Nephron (organoid): ENCODE results near the gene WHRN.

Source experiments
- H3K27ac Mint-ChIP-seq, 3 experiments: 2 replicates each; pipeline ENCODE4 v1.8.0; 2020; ENCODE audit warnings: mixed read lengths in 3 of 3, mild to moderate bottlenecking in 2 of 3, moderate library complexity in 1 of 3
- H3K27me3 Mint-ChIP-seq: 2 replicates; pipeline ENCODE4 v1.8.0; 2021; ENCODE audit warnings: low read depth, mild to moderate bottlenecking, moderate library complexity, mixed read lengths
- H3K36me3 Mint-ChIP-seq: 2 replicates; pipeline ENCODE4 v1.8.0; 2020; ENCODE audit warnings: low read depth, mixed read lengths
- H3K4me1 Mint-ChIP-seq: 2 replicates; pipeline ENCODE4 v1.8.0; 2020; ENCODE audit warnings: mixed read lengths
- H3K4me3 Mint-ChIP-seq, 3 experiments: 2 replicates each; pipeline ENCODE4 v1.8.0; 2020; ENCODE audit warnings: mild to moderate bottlenecking in 3 of 3, mixed read lengths in 3 of 3, moderate library complexity in 2 of 3
- H3K9me3 Mint-ChIP-seq: 2 replicates; pipeline ENCODE4 v1.8.0; 2020; ENCODE audit warnings: mixed read lengths
- TF ChIP-seq, protein P1 (sequence below), 3 experiments: fragments of 200-600 bp; sonication (generic); IDR thresholded peaks; one replicate each; pipeline ENCODE4 v1.5.0; 2021; ENCODE audit warnings: antibody characterized with exemption in 3 of 3; ENCODE audit not compliant: unreplicated experiment in 3 of 3

WHRN gene

DNA sequence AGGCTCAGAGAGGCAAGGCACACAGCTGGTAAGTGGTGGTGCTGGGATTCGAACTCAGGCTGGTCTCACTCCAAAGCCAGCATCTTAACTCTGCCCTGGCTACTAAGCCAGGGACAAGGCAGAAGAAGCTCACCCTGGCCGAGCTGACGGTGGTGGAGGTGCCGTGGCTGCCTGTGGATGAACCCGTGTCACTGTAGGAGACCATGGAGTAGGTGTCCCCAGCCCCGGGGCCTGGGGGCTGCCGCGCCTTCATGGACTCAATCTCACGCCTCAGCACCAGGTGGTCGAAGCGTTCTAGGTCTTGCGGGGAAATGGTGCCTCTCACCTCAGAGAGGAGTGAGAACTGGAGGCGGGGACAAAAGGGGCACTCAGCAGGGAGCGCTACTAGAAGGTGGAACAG is 82.1 kb downstream of the WHRN start:
- TF ChIP-seq, protein P1, sequence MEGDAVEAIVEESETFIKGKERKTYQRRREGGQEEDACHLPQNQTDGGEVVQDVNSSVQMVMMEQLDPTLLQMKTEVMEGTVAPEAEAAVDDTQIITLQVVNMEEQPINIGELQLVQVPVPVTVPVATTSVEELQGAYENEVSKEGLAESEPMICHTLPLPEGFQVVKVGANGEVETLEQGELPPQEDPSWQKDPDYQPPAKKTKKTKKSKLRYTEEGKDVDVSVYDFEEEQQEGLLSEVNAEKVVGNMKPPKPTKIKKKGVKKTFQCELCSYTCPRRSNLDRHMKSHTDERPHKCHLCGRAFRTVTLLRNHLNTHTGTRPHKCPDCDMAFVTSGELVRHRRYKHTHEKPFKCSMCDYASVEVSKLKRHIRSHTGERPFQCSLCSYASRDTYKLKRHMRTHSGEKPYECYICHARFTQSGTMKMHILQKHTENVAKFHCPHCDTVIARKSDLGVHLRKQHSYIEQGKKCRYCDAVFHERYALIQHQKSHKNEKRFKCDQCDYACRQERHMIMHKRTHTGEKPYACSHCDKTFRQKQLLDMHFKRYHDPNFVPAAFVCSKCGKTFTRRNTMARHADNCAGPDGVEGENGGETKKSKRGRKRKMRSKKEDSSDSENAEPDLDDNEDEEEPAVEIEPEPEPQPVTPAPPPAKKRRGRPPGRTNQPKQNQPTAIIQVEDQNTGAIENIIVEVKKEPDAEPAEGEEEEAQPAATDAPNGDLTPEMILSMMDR (IDR thresholded peaks at IDR 0.05; ENCODE audit: unreplicated experiment in 3 of 3) = no peak
- Mint-ChIP-seq H3K9me3 (no peaks in the 10 kb centered on the region), H3K4me3 (no peak overlapping the region), H3K4me1 (no peaks in the 10 kb centered on the region), H3K27me3 (peaks cover 6% of the 10 kb centered on the region), H3K27ac (no peak overlapping the region), H3K36me3 (peaks cover 7% of the 10 kb centered on the region)

DNA sequence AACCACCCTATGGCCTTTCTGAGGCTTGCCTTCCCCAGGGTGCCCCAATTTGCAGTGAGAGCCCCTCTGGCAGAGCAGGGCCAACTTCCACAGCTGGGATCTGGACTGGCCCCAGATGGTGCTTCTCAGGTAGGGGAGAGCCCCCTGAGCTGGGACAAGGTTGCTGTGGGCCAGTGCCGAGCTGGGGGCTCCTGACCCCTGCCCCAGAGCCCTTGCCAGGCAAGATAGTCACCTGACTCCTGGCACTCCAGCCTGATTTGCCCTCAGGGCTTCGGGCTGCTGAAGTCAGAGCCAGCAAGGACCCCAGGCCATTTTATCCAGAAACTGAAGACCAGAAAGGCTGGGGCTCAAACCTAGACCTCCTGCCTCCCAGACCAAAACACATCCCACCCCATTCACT is 84.1 kb downstream of the WHRN start:
- Mint-ChIP-seq H3K4me1 (no peaks in the 10 kb centered on the region), H3K27me3 (peaks cover 6% of the 10 kb centered on the region), H3K4me3 (no peak overlapping the region), H3K27ac (no peak overlapping the region), H3K36me3 (peaks cover 13% of the 10 kb centered on the region), H3K9me3 (no peaks in the 10 kb centered on the region)
- TF ChIP-seq, protein P1 (IDR thresholded peaks at IDR 0.05; ENCODE audit: unreplicated experiment in 3 of 3) = no peak

DNA sequence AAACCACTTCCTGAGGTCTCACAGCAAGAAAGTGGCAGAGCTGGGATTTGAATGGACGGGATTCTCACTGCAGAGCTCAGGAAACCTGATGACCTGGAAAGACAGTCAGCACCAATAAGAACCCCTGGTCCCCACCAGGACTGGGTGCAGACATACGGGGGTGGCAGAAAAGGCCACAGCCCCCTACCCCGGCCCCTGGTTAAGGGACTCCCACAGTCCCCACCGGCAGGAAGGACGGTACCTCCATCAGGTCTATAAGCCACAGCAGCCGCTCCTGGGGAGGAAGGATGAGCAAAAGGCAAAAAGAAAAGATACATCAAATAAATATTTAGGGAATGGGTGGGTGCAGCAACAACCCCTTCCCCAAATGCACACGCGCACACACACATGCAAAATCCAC is 85.5 kb downstream of the WHRN start:
- Mint-ChIP-seq H3K27me3 (peaks cover under 1% of the 10 kb centered on the region), H3K9me3 (no peaks in the 10 kb centered on the region), H3K4me3 (no peak overlapping the region), H3K4me1 (no peaks in the 10 kb centered on the region), H3K27ac (no peak overlapping the region), H3K36me3 (peaks cover 13% of the 10 kb centered on the region)
- TF ChIP-seq, protein P1 (IDR thresholded peaks at IDR 0.05; ENCODE audit: unreplicated experiment in 3 of 3) = no peak

DNA sequence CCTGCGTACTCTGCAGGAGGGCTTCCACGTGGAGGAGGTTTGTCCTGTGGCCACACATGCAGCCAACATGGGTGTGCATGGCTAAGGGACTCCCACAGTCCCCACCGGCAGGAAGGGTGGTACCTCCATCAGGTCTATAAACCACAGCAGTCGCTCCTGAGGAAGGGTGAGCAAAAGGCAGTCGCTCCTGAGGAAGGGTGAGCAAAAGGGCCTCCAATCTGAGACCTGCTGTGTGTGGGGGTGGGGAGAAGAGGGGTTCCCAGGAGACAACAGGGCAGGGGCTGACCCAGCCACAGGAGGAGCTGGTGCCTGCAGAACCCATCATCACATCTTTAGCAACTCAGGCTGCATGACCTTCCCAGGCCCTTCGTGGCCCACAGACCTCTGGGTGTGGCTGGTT is 87.2 kb downstream of the WHRN start:
- Mint-ChIP-seq H3K27ac (no peak overlapping the region), H3K27me3 (no peaks in the 10 kb centered on the region), H3K4me1 (peaks cover 12% of the 10 kb centered on the region), H3K9me3 (no peaks in the 10 kb centered on the region), H3K36me3 (peaks cover 13% of the 10 kb centered on the region), H3K4me3 (no peak overlapping the region)
- TF ChIP-seq, protein P1 (IDR thresholded peaks at IDR 0.05; ENCODE audit: unreplicated experiment in 3 of 3) = no peak

DNA sequence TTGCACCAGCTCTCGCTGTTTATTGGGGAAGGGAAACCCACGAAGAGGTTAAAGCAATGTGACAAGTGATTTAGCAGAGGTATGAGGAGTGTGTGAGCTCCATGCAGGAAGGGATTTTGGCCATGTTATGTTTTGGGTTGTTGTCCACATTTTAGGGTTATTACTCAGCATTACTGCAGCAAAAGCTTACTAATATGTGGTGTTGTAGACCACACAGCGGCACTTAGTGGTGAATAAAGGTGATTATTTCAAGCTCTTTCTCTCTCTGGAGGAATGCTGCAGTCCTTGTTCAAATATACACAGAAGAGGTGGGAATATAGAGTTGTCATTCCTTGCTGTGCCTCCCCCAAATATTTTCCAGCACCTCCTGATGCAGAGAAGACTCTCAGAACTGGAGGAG is 87.8 kb downstream of the WHRN start:
- H3K9me3 Mint-ChIP-seq = no peaks in the 10 kb centered on the region
- peaks cover 13% of the 10 kb centered on the region for H3K36me3 Mint-ChIP-seq
- peaks cover 15% of the 10 kb centered on the region for H3K4me1 Mint-ChIP-seq
- TF ChIP-seq, protein P1 (IDR thresholded peaks at IDR 0.05; ENCODE audit: unreplicated experiment in 3 of 3) = no peak
- H3K4me3 Mint-ChIP-seq = no peak overlapping the region
- peak overlapping the region in 2 of 3 experiments; percentile 5 to 55 for H3K27ac Mint-ChIP-seq
- H3K27me3 Mint-ChIP-seq = no peaks in the 10 kb centered on the region

DNA sequence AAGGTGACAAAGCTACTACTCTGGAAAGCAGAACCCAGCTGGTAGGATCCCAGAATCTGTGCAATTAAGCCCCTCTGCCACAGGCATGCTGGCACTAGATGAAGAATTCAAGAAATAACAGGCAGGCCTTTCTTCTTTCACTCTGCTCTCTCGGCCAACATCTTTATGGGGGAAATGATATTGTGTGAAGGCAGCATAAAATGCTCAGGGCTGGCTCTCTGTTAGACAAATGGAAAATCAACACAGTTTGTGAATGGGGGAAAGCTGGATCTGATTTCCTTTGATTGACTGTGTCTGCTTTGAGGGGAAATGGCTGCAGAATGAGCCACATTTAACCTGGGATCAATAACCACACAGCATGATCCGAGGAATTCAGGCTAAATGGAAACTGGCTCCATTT is 88.4 kb downstream of the WHRN start:
- Mint-ChIP-seq H3K4me1 (peaks cover 15% of the 10 kb centered on the region), H3K27ac (peak overlapping the region in 1 of 3 experiments; percentile 55), H3K9me3 (no peaks in the 10 kb centered on the region), H3K36me3 (peaks cover 13% of the 10 kb centered on the region), H3K4me3 (no peak overlapping the region), H3K27me3 (no peaks in the 10 kb centered on the region)
- TF ChIP-seq, protein P1 (IDR thresholded peaks at IDR 0.05; ENCODE audit: unreplicated experiment in 3 of 3) = no peak
